ENCODE measurements around the gene LUZP2.

The LUZP2 gene

GRCh38 chr11:24805671-24806070 is 308.8 kb downstream of the LUZP2 start:
- no peak for TF ChIP-seq CTCF (IDR thresholded peaks at IDR 0.05; ENCODE audit: borderline replicate concordance, control extremely low read depth, extremely low read depth, insufficient read depth, missing control alignments)
- no peak for DNase-seq (ENCODE audit: low spot score)
- in situ Hi-C loops (cut with MboI; ENCODE audit: low sequenced_read_pairs, unreplicated experiment) = no loop called here

GRCh38 chr11:24808173-24808572 is 311.3 kb downstream of the LUZP2 start:
- in situ Hi-C loops (cut with MboI; ENCODE audit: low sequenced_read_pairs, unreplicated experiment) = no loop called here
- TF ChIP-seq CTCF (IDR thresholded peaks at IDR 0.05; ENCODE audit: borderline replicate concordance, control extremely low read depth, extremely low read depth, insufficient read depth, missing control alignments) = no peak
- no peak for DNase-seq (ENCODE audit: low spot score)

- in situ Hi-C loops (cut with MboI; ENCODE audit: low sequenced_read_pairs, unreplicated experiment) = no loop called here
- no peak for DNase-seq (ENCODE audit: low spot score)
- TF ChIP-seq CTCF (IDR thresholded peaks at IDR 0.05; ENCODE audit: borderline replicate concordance, control extremely low read depth, extremely low read depth, insufficient read depth, missing control alignments) = no peak
Observed at GRCh38 chr11:24819006-24819405, 322.2 kb downstream of the LUZP2 start.

GRCh38 chr11:24819863-24820434 is 323.1 kb downstream of the LUZP2 start:
- no peak for TF ChIP-seq CTCF (IDR thresholded peaks at IDR 0.05; ENCODE audit: borderline replicate concordance, control extremely low read depth, extremely low read depth, insufficient read depth, missing control alignments)
- no peak for DNase-seq (ENCODE audit: low spot score)
- in situ Hi-C loops (cut with MboI; ENCODE audit: low sequenced_read_pairs, unreplicated experiment) = no loop called here

- in situ Hi-C loops (cut with MboI; ENCODE audit: low sequenced_read_pairs, unreplicated experiment) = no loop called here
- no peak for TF ChIP-seq CTCF (IDR thresholded peaks at IDR 0.05; ENCODE audit: borderline replicate concordance, control extremely low read depth, extremely low read depth, insufficient read depth, missing control alignments)
- no peak for DNase-seq (ENCODE audit: low spot score)
Observed at GRCh38 chr11:24820541-24820940, 323.7 kb downstream of the LUZP2 start.

GRCh38 chr11:24828938-24829605 is 332.2 kb downstream of the LUZP2 start:
- in situ Hi-C loops (cut with MboI; ENCODE audit: low sequenced_read_pairs, unreplicated experiment) = no loop called here
- no peak for TF ChIP-seq CTCF (IDR thresholded peaks at IDR 0.05; ENCODE audit: borderline replicate concordance, control extremely low read depth, extremely low read depth, insufficient read depth, missing control alignments)

More at GRCh38 chr11:24828938-24829605, 332.2 kb downstream of the LUZP2 start:
- no peak for DNase-seq (ENCODE audit: low spot score)

Measured in GM13976 (cell line).